GM18519 (cell line): ENCODE data around the gene PDE2A.

ENCODE experiments used
- ATAC-seq: cut with Tn5 transposase; IDR thresholded peaks from one replicate; pipeline ENCODE4 v1.9.1; 2021; ENCODE audit warnings: mild to moderate bottlenecking, moderate library complexity; ENCODE audit not compliant: unreplicated experiment, low FRiP score

PDE2A gene

DNA sequence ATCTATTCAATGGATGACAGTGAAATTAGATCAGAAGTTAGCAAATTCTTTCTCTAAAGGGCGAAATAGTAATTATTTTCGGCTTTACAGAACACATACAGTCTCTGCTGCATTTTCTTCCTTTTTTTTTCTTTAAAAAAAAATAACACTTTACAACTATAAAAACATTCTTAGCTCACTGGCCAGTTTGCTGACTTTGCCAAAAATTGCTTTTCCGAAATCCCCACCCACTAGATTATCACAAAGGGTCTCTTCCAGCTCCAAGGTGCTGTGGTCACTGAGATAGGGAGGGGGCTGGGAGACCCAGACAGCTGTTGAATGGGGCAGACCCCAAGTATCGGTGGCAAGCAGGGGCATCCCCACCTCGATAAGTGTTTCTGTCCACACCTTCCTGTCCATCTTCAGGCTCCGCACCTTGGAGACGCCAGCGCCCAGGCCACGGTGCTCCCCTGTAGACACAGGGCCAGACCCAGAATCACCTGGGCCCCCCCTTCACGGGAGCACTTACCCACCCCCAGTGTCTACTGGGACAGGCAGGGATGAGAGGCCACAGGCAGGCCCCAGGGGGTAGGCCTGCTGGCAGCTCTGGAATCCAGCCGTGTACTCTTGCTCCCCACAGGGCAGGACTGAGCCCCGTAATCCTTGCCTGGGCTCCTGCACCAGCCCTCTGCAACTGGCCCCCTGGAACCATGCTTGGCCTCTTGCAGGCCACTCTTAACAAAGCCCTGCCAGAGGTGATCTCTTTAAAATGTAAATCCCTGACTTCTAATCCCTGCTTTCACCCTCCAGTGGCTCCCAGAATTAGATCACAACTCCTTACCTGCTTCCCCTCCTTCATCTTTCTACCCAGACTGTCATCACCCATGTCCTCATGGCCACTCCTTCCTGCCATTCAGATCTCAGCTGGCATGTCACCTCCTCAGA, 31.5 kb upstream of the PDE2A start:
- ATAC-seq: no peak

GRCh38 chr11:72704783-72705265, 30.6 kb upstream of the PDE2A start:
- ATAC-seq: no peak

GRCh38 chr11:72704028-72704782, 30.0 kb upstream of the PDE2A start:
- no peak for ATAC-seq

- no peak for ATAC-seq
Observed at GRCh38 chr11:72703267-72704008, 29.2 kb upstream of the PDE2A start.

GRCh38 chr11:72702577-72703241, 28.5 kb upstream of the PDE2A start:
- no peak for ATAC-seq

GRCh38 chr11:72702096-72702495, 27.9 kb upstream of the PDE2A start:
- no peak for ATAC-seq

- no peak for ATAC-seq
Observed at GRCh38 chr11:72701466-72701865, 27.2 kb upstream of the PDE2A start.

DNA sequence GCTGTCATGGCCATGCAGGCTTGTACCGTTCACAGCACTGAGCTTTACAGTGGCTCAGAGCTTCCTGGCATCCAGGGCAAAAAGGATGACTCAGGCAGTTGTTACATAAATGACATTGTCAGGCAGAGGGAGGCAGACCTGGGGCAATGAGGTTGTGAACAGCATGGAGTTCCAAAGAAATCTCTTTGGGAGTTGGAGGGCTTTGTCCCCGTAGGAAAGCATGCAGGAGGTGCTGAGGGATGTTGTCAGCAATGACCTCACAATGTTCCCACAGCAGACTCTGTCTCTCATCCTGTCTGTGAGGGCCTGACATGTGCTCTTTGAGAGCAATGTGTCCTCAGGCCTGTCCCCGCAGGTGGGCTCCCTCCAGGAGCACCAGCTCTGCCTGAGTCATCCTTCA, 25.9 kb upstream of the PDE2A start:
- ATAC-seq: no peak

DNA sequence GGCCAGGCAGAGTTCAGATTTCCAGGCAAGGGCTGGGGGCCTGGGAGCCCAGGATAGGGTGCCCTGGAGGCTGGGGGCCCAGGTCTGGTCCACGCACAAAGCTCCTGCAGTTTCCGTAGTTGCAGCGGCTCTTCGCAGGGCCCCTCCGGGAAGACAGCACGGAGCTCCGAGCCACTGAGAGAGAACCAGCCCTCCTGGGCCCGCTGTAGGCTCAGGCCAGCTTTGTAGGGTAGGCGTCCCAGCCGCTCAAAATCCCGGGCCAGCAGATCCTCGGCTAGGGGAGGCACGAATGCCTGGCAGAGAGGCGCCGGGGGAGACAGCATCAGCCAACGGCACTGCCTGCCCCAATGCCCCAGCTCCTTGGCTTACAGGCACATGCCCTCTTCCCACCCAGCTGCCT, 23.6 kb upstream of the PDE2A start:
- ATAC-seq: no peak

- ATAC-seq: no peak
Observed at GRCh38 chr11:72696866-72697700, 22.9 kb upstream of the PDE2A start.

GRCh38 chr11:72695354-72695753, 21.1 kb upstream of the PDE2A start:
- ATAC-seq: no peak

DNA sequence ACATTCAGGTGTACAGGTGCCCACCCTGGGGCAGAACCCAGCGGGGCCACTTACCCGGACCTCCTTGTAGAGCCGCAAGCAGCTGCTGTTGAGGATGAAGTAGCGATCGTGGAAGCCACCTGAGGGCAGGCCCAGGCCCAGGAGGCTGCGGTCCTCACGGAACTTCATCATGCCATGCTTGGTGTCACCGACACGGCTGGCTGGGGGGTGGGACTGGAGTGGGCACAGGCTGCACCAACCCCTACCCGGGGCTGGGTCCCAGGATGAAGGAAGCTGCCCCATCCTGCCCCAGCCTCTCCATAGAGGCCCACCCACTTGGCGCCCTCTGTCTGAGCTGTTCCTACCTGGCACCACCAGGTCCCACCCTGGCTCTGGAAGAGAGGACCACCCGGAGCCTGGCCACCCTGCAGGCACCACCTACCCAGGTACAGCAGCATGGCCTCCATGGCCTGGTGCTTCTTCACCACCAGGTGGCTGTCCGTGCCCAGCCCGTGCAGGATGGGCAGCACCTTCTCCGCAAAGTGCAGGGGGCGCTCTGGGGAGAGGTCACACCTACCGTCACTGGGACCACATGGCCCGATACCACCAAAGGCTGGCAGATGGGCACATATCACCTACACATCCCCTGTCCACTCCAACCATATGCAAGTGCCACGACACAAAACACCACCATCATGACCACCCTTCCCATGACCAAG, 19.2 kb upstream of the PDE2A start:
- ATAC-seq: no peak

GRCh38 chr11:72692498-72693237, 18.4 kb upstream of the PDE2A start:
- no peak for ATAC-seq

DNA sequence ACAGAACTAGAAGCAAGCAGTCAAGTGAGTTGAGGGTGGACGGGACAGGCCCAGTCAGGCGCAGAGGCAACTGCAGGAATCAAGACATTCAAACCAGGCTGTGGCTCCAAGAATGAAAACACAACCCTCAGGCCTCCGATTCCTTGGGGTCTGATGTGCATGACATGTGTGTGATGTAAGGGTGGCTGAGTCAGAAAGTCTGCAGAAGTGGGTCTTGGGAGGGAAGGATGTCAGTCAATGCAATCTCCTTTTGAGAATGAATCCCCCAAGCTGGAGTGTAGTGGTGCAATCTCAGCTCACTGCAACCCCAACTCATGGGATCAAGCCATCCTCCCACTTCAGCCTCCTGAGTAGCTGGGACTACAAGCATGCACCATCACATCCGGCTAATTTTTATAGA, 15.9 kb upstream of the PDE2A start:
- ATAC-seq: no peak

DNA sequence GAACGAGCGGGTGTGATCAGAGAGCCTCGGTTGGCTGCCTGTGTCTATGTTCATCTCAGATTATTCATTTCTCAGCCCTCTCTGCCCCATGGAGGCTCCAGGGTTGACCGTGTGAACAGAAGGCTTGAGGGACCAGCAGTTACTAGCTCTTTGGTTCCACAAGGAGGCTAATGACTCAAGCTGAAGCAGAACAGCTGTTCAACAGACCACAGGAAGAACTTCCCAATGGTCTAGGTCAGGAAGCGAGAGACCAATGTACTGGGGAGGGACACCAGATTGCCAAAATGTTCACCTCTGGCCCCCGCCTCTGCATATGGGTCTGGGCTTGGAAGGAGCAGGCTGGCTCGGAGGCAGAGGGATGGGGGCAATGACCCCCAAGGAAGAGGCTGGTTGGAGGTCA, 14.7 kb upstream of the PDE2A start:
- ATAC-seq: no peak

DNA sequence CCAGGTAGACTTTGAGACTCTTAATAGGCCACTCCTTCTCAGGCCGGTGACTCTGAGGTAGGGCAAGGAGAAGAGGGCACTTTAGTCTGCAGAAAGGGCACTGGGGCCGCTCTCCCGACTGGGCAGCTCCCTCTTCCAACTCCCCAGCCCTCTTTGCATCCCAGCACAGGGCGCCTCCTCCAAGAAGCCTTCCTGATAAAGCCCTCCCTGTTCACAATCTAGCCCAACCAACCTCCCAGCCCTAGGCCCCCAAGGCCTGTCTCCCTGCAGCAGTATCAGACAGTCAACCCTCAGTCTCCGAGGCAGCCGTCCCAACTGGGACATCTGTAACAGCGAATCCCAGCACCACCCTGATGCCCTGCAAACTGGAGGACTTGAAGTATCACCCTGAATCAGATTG, 14.3 kb upstream of the PDE2A start:
- ATAC-seq: no peak

DNA sequence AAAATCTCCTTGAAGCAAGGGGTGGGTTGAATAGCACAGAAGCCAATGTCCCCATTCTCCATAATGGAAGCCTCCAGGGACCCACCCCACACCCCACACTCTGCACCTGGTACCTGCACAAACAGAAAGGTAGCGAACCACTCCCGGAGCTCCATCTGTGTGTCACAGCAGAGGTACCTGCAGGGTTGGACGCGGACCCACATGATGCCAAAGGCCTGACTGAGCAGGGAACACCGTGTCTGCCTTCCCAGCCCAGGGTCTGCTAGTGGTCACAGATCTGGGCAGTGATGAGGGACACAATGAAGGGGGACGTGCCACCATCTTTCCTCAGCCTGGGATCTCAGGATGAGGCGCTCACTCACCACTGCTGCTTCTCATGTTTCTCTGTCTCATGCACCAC, 13.1 kb upstream of the PDE2A start:
- ATAC-seq: no peak

DNA sequence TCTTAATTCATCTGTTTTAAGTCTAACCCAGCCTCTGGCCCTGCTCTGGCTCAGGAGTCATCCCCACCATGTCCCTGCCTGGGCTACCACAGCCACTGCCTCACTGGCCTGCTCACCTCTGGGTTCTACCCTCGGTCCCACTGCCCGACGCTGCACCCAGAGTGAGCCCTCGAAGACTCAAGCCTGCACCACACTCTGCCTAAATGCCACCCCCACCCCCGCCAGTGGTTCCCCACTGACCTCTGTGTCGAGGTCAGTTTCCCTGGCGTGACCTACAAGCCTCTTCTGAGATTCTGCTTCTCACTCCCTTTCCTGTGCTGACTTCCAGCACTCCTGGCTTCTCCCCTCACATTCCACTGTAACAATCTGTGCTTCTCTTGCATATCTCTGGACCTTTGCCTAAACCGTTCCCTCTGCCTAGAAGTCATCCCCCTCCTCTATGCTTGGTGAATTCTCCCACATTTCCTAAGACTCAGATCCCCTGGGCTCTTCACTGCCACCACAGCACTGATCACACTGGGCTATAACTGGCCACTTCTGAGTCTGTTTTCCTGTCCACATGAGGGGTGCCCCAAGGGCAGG, 12.5 kb upstream of the PDE2A start:
- ATAC-seq: no peak
